HFF-Myc (cell line): ENCODE results near the gene PRR16.

Experiments used
- DNase-seq: peaks from one replicate; pipeline ENCODE4 v3.0.0-alpha.2; 2011; ENCODE audit warnings: low read depth; ENCODE audit errors: extremely low read depth
- H3K4me3 ChIP-seq: replicated peaks from 2 replicates; pipeline ENCODE4 v1.5.1; 2011; ENCODE audit warnings: low read depth, mild to moderate bottlenecking, control low read depth, low read length
- CTCF ChIP-seq: IDR thresholded peaks from 2 replicates; pipeline ENCODE4 v1.5.1; 2012; ENCODE audit warnings: mild to moderate bottlenecking, low read depth, low read length, control low read depth; ENCODE audit errors: missing control alignments

The PRR16 gene

GRCh38 chr5:120472911-120473310 lies 8.8 kb downstream of the PRR16 start:
- H3K4me3 ChIP-seq, result no peak overlapping the region
- DNase-seq, result no peak
- no peak for TF ChIP-seq CTCF

- DNase-seq, result no peak
- no peak for TF ChIP-seq CTCF
- no peak overlapping the region for H3K4me3 ChIP-seq
These were observed 9.2 kb downstream of the PRR16 start for GRCh38 chr5:120473332-120473731.

- TF ChIP-seq CTCF, result no peak
- DNase-seq, result no peak
- no peak overlapping the region for H3K4me3 ChIP-seq
These were observed 12.0 kb downstream of the PRR16 start for GRCh38 chr5:120476063-120476462.

- no peak overlapping the region for H3K4me3 ChIP-seq
- no peak for DNase-seq
- TF ChIP-seq CTCF, result no peak
These were observed 15.0 kb downstream of the PRR16 start for GRCh38 chr5:120479066-120479465.

GRCh38 chr5:120499876-120500563 lies 35.9 kb downstream of the PRR16 start:
- no peak for DNase-seq
- no peak overlapping the region for H3K4me3 ChIP-seq
- no peak for TF ChIP-seq CTCF

- no peak overlapping the region for H3K4me3 ChIP-seq
- no peak for DNase-seq
- TF ChIP-seq CTCF, result no peak
These were observed 38.4 kb downstream of the PRR16 start for GRCh38 chr5:120502531-120502930.

GRCh38 chr5:120503341-120503740 lies 39.2 kb downstream of the PRR16 start:
- no peak for DNase-seq
- no peak overlapping the region for H3K4me3 ChIP-seq
- no peak for TF ChIP-seq CTCF
